22Rv1 (cell line): ENCODE results near the gene ZNF57.

ENCODE experiments used
- ZFX ChIP-seq: fragments of 450-650 bp; IDR thresholded peaks from 2 replicates; pipeline ENCODE4 v1.6.1; 2017; ENCODE audit warnings: antibody characterized with exemption, borderline replicate concordance
- TF ChIP-seq, protein P1 (sequence below): fragments of 450-650 bp; IDR thresholded peaks from 2 replicates; pipeline ENCODE4 v1.5.1; 2017; ENCODE audit warnings: mild to moderate bottlenecking

DNA sequence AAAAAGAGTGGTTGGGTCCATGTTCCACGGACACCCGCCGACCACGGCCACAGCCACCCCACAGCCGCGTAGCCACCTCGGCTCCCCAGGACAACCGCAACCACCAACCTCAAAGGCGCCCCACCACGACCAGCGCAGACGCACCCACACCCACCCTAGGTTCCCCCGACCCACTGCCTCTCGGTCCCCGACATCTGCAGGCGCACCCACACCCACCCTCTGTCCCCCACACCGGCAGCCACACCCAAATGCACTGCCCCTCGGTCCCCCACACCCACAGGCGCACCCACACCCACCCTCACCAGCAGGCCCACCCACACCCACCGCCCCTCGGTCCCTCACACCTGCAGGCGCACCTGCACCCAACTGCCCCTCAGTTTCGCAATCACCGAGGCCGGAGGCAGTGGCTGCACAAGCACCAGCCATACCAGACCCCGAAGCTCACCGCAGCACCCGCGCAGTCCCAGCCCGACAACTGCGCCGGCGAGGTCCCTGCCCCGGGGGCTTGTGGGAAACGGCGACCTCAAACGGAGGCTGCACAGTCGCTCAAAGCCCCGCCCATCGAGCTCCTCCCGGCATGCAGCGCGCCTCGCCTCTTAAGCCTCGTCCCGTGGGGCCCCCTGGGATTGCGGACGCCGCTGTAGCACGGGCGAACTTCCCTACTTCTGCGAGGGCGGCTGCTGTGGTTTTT is 25.8 kb downstream of the ZNF57 start:
- TF ChIP-seq, protein P1, sequence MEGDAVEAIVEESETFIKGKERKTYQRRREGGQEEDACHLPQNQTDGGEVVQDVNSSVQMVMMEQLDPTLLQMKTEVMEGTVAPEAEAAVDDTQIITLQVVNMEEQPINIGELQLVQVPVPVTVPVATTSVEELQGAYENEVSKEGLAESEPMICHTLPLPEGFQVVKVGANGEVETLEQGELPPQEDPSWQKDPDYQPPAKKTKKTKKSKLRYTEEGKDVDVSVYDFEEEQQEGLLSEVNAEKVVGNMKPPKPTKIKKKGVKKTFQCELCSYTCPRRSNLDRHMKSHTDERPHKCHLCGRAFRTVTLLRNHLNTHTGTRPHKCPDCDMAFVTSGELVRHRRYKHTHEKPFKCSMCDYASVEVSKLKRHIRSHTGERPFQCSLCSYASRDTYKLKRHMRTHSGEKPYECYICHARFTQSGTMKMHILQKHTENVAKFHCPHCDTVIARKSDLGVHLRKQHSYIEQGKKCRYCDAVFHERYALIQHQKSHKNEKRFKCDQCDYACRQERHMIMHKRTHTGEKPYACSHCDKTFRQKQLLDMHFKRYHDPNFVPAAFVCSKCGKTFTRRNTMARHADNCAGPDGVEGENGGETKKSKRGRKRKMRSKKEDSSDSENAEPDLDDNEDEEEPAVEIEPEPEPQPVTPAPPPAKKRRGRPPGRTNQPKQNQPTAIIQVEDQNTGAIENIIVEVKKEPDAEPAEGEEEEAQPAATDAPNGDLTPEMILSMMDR, result no peak
- TF ChIP-seq ZFX, result no peak
